ENCODE measurements around the gene FXN.

DNA sequence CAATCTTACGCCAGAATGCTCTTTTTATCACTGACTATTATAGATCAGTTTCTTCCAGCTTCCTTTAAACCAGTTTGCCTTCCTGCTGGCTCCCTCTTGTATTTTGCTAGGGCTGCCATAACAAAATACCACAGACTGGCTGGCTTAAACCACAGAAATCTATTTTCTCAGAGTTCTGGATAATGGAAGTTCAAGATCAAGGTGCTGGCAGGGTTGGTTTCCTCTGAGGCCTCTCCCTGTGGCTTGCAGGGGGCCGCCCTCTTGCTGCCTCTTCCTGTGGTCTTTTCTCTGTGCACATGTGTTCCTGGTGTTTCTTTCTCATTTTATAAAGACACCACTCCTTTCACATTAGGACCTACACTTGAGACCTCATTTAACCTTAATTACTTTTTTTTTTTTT is 6.8 kb upstream of the FXN start:
- TF ChIP-seq, protein P1, sequence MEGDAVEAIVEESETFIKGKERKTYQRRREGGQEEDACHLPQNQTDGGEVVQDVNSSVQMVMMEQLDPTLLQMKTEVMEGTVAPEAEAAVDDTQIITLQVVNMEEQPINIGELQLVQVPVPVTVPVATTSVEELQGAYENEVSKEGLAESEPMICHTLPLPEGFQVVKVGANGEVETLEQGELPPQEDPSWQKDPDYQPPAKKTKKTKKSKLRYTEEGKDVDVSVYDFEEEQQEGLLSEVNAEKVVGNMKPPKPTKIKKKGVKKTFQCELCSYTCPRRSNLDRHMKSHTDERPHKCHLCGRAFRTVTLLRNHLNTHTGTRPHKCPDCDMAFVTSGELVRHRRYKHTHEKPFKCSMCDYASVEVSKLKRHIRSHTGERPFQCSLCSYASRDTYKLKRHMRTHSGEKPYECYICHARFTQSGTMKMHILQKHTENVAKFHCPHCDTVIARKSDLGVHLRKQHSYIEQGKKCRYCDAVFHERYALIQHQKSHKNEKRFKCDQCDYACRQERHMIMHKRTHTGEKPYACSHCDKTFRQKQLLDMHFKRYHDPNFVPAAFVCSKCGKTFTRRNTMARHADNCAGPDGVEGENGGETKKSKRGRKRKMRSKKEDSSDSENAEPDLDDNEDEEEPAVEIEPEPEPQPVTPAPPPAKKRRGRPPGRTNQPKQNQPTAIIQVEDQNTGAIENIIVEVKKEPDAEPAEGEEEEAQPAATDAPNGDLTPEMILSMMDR (IDR thresholded peaks at IDR 0.05): no peak
- no peak for TF ChIP-seq POLR2A (IDR thresholded peaks at IDR 0.05)

Data from esophagus squamous epithelium (tissue), 4 donors.